NCI-H146 treated with DMSO at 0.1 percent for 48 hours (cell line): ENCODE results near the gene HIVEP2.

Source experiments
- DNase-seq: peaks from one replicate; lab custom pipeline; 2025; ENCODE audit not compliant: unreplicated experiment; lab: John Stamatoyannopoulos, UW

Gene HIVEP2

DNA sequence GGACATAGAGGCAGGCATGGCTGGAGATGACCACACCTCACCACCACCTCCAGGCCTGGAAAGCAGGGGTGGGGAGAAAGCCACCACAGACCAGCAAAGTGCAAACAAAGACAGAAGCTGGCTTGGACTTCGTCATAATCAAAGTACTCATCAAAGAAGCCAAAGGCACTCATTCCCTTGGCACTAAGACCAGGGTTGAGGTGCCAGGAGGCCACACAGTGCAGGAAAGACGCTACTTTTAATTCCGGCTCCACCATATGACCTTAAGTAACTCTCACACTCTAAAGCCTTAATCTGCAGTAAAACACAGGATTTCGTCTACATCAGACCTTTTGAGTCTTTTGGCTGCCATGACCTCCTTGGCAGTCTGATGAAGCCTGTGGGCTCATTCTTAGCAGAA, 123.1 kb downstream of the HIVEP2 start:
- DNase-seq, result no peak

DNA sequence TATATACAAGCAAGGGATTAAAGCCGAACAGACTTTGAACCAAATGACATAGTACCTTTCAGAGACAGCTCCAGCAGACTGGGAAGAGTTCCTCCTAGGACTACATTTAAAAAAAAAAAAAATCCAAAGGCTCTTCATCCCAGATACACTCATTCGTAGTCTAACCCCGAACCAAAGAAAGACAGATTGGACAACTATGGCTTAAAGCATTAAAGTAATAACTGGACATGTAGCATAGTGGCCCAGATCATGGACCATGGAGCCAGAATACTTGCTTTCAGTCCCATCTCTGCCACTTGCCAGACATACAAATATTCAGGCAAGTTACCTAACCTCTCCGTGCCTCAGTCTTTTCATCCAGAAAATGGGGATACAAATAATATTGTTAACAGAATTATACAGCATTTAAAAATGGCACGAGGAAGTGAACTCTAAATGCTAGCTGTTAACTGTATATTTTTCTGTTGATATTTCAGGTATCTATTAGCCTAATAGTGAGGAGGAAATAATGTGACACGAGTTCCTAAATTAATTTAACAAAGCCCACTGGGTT, 123.7 kb downstream of the HIVEP2 start:
- DNase-seq, result no peak

DNA sequence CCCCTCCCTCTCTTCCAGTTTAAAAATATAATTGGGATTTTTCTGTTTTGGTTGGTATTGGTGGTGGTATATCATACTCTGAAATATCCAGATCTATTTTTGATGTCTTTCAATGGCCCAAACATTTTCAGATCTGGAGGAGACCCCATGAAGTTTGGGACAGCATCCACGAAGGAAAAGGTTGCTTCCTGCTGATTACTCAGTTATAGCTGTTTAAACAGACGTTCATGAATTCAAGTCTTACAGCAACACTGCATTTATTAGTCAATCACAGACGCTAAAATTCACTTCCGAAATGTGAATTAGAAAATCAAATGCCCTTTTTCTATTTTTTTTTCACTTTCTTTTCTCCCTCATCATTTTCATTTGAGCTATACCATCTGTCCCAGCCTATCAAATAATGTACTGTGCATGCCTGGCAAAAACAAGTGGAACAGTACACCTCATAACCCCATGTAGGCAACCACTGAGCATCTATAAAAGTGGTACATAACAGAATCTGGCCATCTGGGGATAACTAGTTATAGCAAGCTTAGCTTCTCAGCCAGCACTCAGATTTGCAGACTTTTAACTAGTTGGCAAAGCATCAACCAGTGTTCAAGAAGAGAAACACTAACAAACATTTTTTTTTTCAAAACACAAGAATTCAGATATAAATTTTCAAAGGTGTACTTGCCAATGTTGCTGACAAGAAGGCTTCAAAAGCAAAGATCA, 124.5 kb downstream of the HIVEP2 start:
- DNase-seq, result no peak

DNA sequence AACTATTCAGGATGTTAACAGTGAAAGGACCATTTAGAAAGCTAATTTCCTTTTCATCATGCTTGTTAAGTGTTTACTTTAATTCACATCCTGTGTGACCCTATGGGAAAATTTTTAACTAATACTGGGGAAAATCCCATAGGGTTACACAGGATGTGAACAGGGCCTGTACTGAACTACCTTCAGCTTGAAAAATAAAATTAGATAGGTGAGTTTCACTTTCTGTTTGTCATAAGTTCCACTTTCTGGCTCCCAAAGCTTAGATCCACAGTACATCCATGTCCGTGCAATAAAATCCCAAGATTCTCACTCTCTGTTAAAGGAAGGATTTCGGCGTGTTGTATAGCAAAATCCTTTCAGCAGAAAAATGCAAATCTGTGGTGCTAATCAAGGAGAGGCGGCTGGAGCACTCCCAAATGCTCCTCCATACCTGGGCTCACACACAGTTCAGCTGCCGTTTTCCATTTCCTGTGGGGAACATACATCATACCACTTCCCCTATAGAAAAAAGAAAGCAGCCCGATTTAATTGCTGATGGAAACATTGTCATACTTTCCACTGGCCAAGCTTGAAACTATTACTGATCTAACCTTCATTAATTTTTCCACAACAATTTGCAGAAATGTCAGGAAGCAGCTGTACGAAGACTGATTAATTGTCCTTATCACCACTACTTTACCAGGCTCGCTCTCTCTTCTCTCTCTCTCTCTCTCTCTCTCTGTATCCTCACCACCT, 125.2 kb downstream of the HIVEP2 start:
- DNase-seq, result no peak

DNA sequence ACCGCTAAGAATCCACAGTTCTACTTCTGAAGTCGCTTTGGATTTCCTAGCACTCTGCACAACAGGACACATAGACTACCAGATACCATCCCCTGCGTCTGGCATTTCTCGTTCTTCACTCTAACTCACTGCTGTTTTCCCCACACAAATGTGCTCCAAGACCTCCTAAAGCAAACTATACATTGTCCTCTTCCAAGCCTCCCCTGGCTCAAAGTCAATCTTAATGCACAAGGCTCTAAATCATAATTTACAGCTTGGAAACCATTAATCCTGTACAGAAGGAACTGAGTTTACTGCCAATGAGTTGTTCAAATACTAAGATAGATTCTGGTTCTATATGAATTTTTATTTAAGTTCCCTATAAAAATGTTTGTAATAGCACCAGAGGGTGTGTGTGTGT, 128.5 kb downstream of the HIVEP2 start:
- DNase-seq, result no peak

DNA sequence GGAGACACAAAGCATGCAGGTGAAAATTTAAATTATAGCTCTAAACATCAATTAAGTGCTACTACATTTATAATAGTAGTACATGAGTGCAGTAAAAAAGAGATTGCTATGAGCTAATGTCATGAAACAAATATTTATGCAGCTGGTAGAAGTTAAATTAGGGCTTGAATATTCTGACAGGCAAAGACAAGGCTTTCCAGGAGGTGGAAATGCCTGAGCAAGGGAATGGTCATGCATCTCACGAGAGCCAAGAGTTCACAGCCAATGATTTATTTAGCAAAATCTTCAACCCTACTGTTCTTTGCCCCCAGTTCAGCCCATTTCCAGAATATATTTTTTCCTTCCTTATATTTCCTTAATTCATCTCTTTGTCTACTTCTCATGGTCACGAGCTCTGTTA, 128.9 kb downstream of the HIVEP2 start:
- no peak for DNase-seq

DNA sequence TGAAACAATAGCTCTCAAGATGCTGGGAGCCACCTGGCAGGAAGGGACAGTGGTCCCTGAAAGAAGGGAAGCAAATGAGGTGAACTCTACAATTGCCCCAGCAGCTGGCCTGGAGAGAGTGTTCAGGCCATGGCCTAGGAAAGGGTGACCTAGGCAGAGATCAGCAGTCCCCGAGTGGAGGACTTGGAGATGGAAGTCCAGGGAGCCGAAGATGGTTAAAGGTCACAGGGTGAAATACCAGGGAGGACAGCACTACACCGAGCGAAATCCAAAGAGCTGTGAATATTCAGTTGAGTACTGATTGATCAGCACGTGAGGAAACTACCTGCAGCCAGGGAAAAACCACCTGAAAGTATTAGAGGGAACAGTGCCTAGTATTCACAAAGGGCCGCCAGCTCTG, 133.1 kb downstream of the HIVEP2 start:
- no peak for DNase-seq

DNA sequence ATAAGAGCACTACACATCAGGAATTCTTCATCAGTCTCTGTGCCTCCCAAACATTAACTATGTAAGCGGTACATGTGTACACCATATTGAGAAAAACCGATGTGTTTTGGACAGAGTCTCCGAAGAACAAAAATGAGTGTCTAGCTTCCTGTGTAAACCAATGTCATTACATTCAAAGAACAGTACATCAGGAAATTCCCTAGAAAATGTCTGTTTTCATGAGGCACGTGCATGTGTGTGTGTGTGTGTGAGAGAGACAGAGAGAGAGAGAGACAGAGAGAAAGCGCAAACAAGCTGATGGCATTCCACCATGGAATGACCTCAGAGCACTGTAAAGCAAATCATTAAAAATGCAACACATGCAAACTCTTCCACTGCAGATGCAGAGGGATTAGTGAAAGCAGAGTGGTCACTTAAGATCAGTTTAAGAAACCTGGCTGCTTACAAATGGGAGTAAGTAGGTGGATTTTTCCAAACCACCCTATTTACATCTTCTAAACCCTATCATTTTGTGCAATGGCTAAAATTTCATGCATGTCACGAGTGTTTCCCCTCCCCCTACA, 133.9 kb downstream of the HIVEP2 start:
- DNase-seq, result no peak

DNA sequence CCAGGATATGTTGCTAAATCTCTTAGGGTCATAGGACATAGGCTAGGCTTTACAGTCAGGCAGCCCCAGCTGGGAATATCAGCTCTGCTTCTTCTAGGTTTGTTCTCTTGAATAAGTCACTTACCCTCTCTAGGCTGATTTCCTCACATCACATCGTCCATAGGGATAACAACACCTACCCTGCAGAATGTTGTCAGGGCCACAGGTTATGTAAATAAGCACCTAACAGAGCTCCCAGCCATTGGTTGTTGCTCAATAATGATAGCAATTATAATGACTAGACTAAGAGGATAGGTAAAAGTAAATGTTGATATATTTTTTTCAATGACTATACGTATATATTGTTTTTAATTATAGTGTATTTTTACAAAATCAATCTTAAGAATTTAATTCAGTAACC, 135.0 kb downstream of the HIVEP2 start:
- DNase-seq, result no peak

DNA sequence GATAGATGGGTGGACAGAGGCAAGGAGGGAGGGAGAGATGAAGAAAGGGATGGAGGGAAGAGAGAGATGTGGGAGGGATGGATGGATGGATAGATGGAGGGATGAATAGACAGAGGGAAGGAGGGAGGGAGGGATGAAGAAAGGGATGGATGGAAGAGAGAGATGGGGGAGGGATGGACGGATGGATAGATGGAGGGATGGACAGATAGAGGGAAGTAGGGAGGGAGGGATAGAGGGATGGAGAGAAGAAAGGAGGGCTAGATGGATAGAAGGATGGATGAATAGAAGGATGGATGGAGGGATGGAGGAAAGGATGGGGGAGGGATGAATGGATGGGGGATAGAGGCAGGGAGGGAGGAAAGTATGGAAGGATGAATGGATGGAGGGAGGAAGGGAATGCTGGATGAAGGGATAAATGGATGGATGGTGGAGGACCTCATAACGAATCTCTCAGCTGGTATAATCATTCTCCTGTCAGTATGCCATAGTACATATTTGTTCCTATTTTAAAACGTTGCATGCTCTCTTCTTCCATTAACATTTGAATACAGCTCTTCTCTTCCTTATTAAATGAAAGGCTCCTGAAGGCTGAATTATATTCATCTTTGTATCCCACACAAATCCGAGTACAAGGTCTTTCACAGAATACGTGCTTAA, 136.4 kb downstream of the HIVEP2 start:
- DNase-seq, result no peak

DNA sequence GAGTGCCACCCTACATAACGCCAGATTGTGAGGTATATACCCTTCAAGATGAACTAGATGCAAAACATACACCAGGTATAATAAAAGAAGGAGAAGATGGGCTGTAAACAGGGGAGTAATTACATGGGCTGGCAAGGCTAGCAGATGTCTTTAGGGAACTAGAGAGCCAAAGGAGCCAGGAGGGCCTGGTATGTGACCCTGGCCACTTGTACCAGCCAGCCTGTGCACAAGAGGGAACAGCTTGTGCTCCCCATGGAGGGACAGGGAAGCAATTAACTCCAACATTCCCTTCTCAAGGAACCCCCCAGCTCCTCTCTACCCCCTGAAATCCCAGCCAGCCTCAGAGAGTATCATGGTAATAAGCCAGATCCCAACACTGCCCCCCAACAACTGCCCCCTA, 139.9 kb downstream of the HIVEP2 start:
- no peak for DNase-seq

DNA sequence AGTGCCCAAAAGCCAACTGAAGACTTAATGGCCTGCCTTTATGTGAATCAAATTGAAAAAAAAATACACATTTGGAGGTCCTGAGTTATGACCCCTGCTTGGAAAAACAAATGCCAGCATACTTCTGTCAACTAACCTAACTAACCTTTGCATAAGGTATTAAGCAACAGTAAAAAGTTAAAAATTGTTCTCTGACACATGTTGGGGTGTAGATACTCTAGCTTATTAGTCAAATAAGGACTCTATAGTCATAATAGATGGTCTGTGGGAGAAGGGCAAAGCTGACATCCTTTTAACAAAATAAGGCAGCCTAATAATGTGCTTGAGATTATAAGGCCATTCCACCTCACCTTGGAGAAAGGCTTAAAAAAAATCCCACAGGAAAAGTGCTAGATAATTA, 140.5 kb downstream of the HIVEP2 start:
- DNase-seq, result no peak

DNA sequence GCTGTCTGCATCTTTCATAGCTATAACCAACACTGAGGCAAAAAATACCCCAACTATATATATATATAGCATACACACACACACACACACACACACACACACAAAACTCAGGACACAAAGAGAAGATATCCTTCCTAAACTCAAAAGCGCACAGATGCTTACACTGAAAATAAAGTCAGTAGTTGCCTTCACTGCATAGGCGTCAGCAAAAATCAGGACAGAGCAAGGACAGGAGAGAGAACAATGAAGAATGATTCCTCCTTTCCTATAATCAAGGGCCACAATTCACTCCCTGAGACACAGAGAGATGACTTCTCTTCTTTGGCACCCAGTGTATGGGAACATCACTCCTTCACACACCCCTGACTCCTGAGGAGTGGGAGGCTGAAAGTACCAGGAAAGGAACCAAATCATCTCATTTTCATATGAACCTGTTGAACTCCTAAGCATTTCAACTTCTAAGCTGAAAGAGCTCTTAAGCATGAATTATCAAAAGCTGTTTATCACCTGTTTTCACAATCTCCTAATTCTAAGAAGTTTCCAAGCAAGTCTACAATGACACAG, 141.4 kb downstream of the HIVEP2 start:
- DNase-seq, result no peak

DNA sequence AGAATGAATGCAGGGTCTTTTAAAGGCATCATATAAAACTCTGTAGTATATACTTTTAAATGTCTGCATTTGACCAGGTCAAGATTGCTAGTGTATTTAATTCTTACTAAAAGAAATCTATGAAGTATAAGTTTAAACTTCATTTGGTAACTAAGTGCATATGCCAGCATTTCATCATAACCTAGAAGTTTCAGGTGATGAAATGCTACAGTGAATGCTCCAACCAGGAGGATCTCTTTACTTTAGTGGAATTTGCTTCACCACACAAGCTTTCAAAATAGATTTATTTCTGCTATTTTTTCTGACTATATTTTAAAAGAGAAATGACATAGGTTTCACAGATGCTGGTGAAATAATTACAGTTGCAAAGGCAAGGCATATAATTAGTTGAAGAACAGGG, 141.9 kb downstream of the HIVEP2 start:
- DNase-seq, result no peak

DNA sequence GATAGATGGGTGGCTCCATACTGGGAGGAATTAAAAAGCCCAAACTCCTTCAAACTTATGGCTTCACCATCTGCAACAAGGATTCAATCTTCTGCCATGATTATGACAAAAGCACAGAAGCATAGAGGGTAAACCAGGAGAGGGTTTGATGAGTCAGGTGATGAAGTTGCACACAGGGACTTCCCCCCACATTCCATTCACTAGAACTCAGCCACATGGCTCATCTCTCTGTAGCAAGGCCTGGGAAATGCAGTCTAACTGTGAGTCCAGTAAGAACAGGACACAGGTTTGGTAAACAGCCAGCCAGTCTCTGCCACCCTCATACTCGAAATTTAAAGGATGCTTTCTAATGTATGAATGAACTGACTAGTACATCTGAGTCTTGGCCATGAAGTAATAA, 142.9 kb downstream of the HIVEP2 start:
- no peak for DNase-seq

DNA sequence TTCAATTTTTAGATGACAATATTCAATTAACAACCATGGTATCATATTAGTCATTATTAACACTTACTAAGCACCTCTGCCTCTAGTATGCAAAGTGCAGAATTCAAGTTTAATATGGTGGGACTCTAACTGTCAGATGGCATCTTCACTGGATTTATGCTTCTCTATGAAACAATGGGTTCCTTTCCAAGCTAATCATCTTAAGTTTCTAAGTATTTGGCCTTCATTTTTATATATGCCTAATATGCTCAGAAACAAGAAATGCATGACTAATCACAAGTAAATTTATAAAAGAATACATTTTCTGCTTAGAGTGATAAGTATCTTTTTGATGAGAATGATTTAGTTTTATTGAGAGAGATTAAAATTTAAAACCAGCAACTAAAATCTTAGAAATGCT, 144.7 kb downstream of the HIVEP2 start:
- DNase-seq, result no peak

DNA sequence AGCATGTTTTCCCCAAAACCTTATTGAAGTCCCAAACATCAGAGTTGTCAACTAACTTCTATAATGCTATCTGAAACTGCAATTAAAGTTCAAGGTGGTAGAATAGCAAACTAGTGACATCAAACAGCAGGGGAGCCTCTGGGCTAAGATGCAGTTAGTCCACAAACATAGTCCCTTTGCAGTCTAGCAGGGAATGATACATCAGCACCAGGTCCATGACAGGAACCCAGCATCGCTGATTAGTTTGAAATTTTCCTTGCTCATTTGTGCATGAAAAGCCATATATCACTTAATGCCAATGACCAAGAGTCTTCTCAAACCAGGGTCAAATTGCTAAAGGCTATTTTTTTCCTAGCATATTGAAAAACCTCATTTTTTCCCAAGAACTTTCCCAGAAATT, 145.3 kb downstream of the HIVEP2 start:
- DNase-seq, result no peak

DNA sequence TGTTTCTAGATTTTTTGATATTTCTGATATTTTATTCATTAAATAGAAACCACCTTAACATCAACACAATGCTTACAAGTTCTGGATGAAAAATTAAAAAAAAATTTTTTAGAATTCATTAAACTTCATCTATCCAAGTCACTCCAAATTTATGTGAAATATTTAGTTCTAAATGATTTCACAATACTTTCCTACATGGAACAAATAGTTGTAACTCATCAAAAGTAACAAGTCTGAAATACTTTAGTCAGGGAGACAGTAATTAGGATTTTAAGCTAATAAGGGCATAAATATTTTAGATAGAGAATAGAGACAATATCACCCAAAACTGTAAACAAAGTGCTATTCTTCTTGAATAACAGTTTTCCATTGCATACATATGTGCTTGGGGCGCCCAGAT, 147.8 kb downstream of the HIVEP2 start:
- DNase-seq, result no peak

DNA sequence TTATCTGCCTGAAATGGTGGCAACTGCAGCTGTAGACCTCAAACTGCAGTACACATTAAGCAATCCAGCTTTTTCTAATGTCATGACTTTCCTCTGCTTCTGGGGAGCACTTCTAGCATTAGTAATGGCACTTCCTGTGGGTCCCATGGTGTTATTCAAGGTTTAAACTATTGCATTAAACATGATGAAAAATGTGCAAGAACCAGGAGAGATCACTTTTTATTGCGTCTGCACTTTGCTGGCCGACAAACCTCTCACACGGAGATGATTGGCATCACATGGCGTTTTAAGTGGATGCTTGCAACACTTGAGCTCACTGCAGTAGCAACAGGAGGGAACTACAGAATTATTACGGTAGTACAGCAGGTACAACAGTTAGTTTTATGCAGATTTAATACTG, 148.4 kb downstream of the HIVEP2 start:
- no peak for DNase-seq

DNA sequence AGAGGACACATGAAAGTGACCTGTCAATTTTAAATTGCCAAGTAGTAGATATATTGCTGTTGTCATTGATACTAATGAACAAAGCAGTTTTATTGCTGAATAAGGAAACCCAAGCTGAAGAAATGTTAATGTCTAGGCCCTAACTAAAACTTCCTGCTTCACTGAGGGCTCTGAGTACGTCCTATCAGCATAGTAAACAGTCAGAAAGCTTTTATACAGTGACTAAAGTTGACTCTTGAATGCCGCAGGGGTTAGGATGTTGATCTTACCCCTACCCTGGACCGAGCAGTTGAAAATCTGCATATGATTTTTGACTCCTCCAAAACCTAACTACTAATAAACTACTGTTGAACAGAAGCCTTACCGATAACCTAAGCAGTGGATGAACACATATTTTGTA, 149.0 kb downstream of the HIVEP2 start:
- no peak for DNase-seq

DNA sequence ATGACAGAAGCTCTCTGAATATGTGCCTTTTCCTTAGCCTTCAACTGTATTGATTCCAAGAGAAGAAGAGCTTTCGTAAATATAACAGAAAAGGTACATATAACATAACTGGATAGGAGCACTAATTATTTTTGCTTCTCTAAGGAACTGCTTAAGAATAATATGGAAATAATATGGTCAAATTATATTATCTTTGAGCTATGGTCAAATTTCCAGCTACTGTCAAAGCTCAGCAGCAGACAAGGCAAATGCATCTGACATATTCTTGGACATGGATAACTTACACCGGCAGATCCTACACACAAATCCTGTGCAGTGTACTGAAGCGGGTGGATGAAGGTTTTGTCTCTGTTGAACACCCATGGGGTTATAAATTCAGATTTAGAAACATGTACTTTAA, 150.6 kb downstream of the HIVEP2 start:
- no peak for DNase-seq
